SU-DHL-6 (cell line): ENCODE results near the gene CABCOCO1.

Experiments used
- H2AFZ ChIP-seq: fragments of 200-600 bp; sonication (generic); 2 replicates; pipeline ENCODE4 v1.6.1; 2014; ENCODE audit warnings: low read depth, mild to moderate bottlenecking, moderate library complexity, mixed read lengths, antibody characterized with exemption, low read length; ENCODE audit not compliant: severe bottlenecking
- H3F3A ChIP-seq: fragments of 200-600 bp; shearing (Covaris generic); 2 replicates; pipeline ENCODE4 v1.6.0; 2016; ENCODE audit warnings: antibody characterized with exemption, mild to moderate bottlenecking; ENCODE audit not compliant: insufficient read depth
- H3K27ac ChIP-seq: fragments of 200-600 bp; sonication (generic); 2 replicates; pipeline ENCODE4 v1.5.1; 2016; ENCODE audit warnings: low read depth, mild to moderate bottlenecking, low read length, moderate library complexity, mixed read lengths
- H3K27me3 ChIP-seq: fragments of 200-600 bp; sonication (generic), shearing (Covaris generic); 2 replicates; pipeline ENCODE4 v1.6.0; 2014; ENCODE audit warnings: mild to moderate bottlenecking, low read length
- H3K36me3 ChIP-seq: fragments of 200-600 bp; sonication (generic); 2 replicates; pipeline ENCODE4 v1.6.1; 2014; ENCODE audit warnings: mild to moderate bottlenecking, low read length, mixed read lengths
- H3K4me2 ChIP-seq: fragments of 300-600, 200-600 bp; shearing (Covaris generic), sonication (generic); 2 replicates; pipeline ENCODE4 v1.6.0; 2014; ENCODE audit warnings: low read length, low read depth, mild to moderate bottlenecking; ENCODE audit not compliant: poor library complexity, severe bottlenecking
- H3K4me3 ChIP-seq: fragments of 200-600 bp; sonication (generic); 2 replicates; pipeline ENCODE4 v1.5.1; 2014; ENCODE audit warnings: antibody characterized with exemption, low read length, mild to moderate bottlenecking, mixed read lengths; ENCODE audit not compliant: insufficient read depth, poor library complexity, severe bottlenecking
- H3K79me2 ChIP-seq: fragments of 200-600 bp; sonication (generic); 2 replicates; pipeline ENCODE4 v1.6.1; 2014; ENCODE audit warnings: mild to moderate bottlenecking, low read length, moderate library complexity; ENCODE audit not compliant: insufficient read depth
- H3K9ac ChIP-seq: fragments of 200-600 bp; sonication (generic); 2 replicates; pipeline ENCODE4 v1.7.0; 2014; ENCODE audit warnings: mild to moderate bottlenecking, low read length
- H3K9me2 ChIP-seq: fragments of 200-600 bp; sonication (generic); replicated peaks from 2 replicates; pipeline ENCODE4 v1.6.1; 2014; ENCODE audit warnings: low read length; ENCODE audit not compliant: insufficient read depth
- H3K9me3 ChIP-seq: fragments of 200-600 bp; sonication (generic); 2 replicates; pipeline ENCODE4 v1.6.1; 2014; ENCODE audit warnings: low read length, mixed read lengths; ENCODE audit not compliant: insufficient read depth
- H4K20me1 ChIP-seq: fragments of 200-600 bp; sonication (generic); 2 replicates; pipeline ENCODE4 v1.6.1; 2014; ENCODE audit warnings: low read depth, mild to moderate bottlenecking, antibody characterized with exemption, low read length, moderate library complexity, mixed read lengths
- EZH2phosphoT487 ChIP-seq: fragments of 200-600 bp; sonication (generic), shearing (Covaris generic); conservative IDR thresholded peaks from 2 replicates; pipeline ENCODE4 v1.6.1; 2018; ENCODE audit warnings: mild to moderate bottlenecking, antibody characterized with exemption, low read length, moderate library complexity, mixed read lengths
- TF ChIP-seq, protein P1 (sequence below): fragments of 200-600 bp; sonication (generic); IDR thresholded peaks from one replicate; pipeline ENCODE4 v1.5.1; 2017; ENCODE audit warnings: antibody characterized with exemption, mild to moderate bottlenecking, low read length, moderate library complexity; ENCODE audit not compliant: insufficient read depth, poor library complexity, severe bottlenecking

The CABCOCO1 gene

DNA sequence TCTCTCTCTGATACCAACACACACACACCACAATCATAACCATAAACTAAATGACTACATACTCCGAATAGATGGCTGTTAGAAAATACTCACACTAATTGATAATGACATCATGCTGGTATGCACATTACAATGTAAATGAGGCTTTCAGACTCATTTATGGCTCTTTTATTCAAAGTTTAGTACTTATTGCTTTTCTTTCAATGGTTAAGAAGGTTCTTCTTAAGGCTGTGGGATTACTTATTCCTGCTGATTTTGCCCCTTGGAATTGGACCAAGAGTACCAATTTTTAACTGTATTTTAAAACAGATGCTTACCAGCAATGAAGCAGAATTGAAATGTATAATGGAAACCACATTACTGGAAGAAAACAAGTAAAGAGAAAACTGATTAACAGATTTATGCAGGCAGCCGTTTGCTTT, 20.6 kb upstream of the CABCOCO1 start:
- Histone ChIP-seq H3F3A (no peaks in the 10 kb centered on the region), H3K9me2 (no peaks in the 10 kb centered on the region), H3K9me3 (no peaks in the 10 kb centered on the region), H3K36me3 (no peaks in the 10 kb centered on the region), H2AFZ (no peak overlapping the region), H3K79me2 (no peaks in the 10 kb centered on the region), H3K27me3 (no peaks in the 10 kb centered on the region), H3K9ac (no peak overlapping the region), H3K4me3 (no peak overlapping the region), H4K20me1 (no peaks in the 10 kb centered on the region), H3K4me2 (no peak overlapping the region), H3K27ac (no peak overlapping the region)
- TF ChIP-seq, protein P1, sequence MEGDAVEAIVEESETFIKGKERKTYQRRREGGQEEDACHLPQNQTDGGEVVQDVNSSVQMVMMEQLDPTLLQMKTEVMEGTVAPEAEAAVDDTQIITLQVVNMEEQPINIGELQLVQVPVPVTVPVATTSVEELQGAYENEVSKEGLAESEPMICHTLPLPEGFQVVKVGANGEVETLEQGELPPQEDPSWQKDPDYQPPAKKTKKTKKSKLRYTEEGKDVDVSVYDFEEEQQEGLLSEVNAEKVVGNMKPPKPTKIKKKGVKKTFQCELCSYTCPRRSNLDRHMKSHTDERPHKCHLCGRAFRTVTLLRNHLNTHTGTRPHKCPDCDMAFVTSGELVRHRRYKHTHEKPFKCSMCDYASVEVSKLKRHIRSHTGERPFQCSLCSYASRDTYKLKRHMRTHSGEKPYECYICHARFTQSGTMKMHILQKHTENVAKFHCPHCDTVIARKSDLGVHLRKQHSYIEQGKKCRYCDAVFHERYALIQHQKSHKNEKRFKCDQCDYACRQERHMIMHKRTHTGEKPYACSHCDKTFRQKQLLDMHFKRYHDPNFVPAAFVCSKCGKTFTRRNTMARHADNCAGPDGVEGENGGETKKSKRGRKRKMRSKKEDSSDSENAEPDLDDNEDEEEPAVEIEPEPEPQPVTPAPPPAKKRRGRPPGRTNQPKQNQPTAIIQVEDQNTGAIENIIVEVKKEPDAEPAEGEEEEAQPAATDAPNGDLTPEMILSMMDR, result no peak
- no peak for TF ChIP-seq EZH2phosphoT487

DNA sequence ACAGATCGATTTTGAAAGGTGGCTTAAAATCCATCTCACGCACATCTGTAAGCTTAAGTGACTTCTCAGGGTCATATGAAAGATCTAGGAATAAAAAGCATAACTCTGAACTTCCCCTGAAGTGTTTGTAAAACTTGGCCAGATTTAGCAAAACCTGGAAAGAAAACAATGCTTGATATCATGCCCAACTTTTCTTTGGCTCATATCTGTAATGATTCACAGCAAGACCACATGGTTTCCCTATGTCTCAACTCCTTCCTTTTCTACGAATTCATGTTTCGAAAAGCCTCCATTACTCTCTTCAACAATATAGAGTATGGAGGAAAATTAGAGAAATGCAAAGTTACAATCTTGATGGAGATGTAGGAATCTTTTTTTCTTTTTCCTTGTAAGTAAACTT, 20.1 kb upstream of the CABCOCO1 start:
- Histone ChIP-seq H3K27ac (no peak overlapping the region), H3K9me2 (no peaks in the 10 kb centered on the region), H4K20me1 (no peaks in the 10 kb centered on the region), H2AFZ (no peak overlapping the region), H3K79me2 (no peaks in the 10 kb centered on the region), H3K9me3 (no peaks in the 10 kb centered on the region), H3K36me3 (no peaks in the 10 kb centered on the region), H3K27me3 (no peaks in the 10 kb centered on the region), H3K4me2 (no peak overlapping the region), H3K9ac (no peak overlapping the region), H3F3A (no peaks in the 10 kb centered on the region), H3K4me3 (no peak overlapping the region)
- TF ChIP-seq, protein P1, result no peak
- TF ChIP-seq EZH2phosphoT487, result no peak

DNA sequence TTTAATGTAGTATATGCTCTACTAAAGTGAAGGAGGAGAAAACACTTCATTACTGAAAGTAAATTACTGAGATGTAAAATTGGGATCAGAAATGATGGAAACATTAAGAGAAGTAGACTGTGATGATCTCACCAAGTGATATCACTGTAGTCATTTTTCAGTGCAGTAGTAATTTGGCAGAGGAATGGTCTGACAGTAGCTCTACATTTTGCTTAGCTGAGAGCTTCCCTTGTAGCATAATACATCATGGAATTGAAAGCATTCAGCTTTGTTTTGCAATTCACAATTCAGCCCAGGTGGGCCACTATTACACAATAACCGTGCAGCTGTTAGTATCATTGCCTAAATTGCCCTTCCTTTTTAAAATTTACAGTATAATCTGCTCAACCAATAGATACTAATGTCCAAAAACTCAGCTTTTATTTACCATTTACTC, 19.4 kb upstream of the CABCOCO1 start:
- Histone ChIP-seq H3K79me2 (no peaks in the 10 kb centered on the region), H3K4me3 (no peak overlapping the region), H4K20me1 (no peaks in the 10 kb centered on the region), H3K27me3 (no peaks in the 10 kb centered on the region), H3K9me2 (no peaks in the 10 kb centered on the region), H3K9ac (no peak overlapping the region), H3K9me3 (no peaks in the 10 kb centered on the region), H3F3A (no peaks in the 10 kb centered on the region), H3K4me2 (no peak overlapping the region), H3K27ac (no peak overlapping the region), H3K36me3 (no peaks in the 10 kb centered on the region), H2AFZ (no peak overlapping the region)
- TF ChIP-seq, protein P1, result no peak
- TF ChIP-seq EZH2phosphoT487, result no peak
